ENCODE measurements around the gene CRTC1. TPM values are rescaled to one million over a fixed set of nuclear protein-coding genes. Genes with fewer than 3 reads are reported as not detected.

The CRTC1 gene
- total and polyA plus RNA-seq, 2 of the 13 experiments (the other 11 are each of a cell fraction or from before 2014, with no cell fraction given), result 2.0 to 2.7 TPM

- FAIRE-seq (no peak), DNase-seq (ENCODE audit: low spot score) (peak; percentile 82), ATAC-seq (peak; percentile 70)
- Histone ChIP-seq H3K9me3 (ENCODE audit: low read length) (no peaks in the 10 kb centered on the region), H3K79me2 (ENCODE audit: insufficient read depth, low read length) (peaks cover 48% of the 10 kb centered on the region), H4K20me1 (ENCODE audit: insufficient read depth, low read length) (peaks cover 38% of the 10 kb centered on the region), H3K27ac (ENCODE audit: extremely low read length, insufficient read depth, low read length) (peak within 1 kb of the TSS; percentile 75), H3K4me1 (ENCODE audit: insufficient read depth, low read length) (peaks cover 42% of the 10 kb centered on the region), H3K36me3 (replicated peaks in 1 of 2; ENCODE audit: control insufficient read depth in 1 of 2, insufficient read depth in 2 of 2, low read length in 2 of 2) (peaks cover 0 to 17% of the 10 kb centered on the region in 2 experiments; a peak in 3 of 5 replicates), H3K4me3 (replicated peaks in 1 of 3; ENCODE audit: insufficient read depth in 1 of 3, low read depth in 2 of 3, low read length in 3 of 3) (peak within 1 kb of the TSS; percentile 74 to 80 (median 80)), H3K27me3 (ENCODE audit: control insufficient read depth in 1 of 2, insufficient read depth in 2 of 2, low read length in 2 of 2) (peaks cover 0 to 1% of the 10 kb centered on the region in 2 experiments; a peak in 1 of 5 replicates), H2AFZ (ENCODE audit: low read length) (peak within 1 kb of the TSS; percentile 71), H3K4me2 (ENCODE audit: low read depth, low read length) (peak within 1 kb of the TSS; percentile 95), H3K9ac (ENCODE audit: insufficient read depth, low read depth, low read length) (peak within 1 kb of the TSS; percentile 96)
- WGBS (ENCODE audit: low lambda C conversion rate), result 6% methylated on average over 10 of the region's 96 CpGs
- intact Hi-C loops (cut with micrococcal nuclease; ENCODE audit: unreplicated experiment) (loop anchor here (5.0 kb wide), 1 partner anchor 34 kb away; no protein-coding TSS in a partner anchor), in situ Hi-C loops (cut with HindIII; ENCODE audit: extremely low pct_ligation_motif_present, low pct_unique_long_range_greater_than_20kb) (no loop called here)
- no TSS peak for BruUV-seq (replicated peaks)
- CTCF ChIA-PET (ENCODE audit: low intra/inter-chr PET ratio, low total read pairs), result no interaction called here
- POLR2A ChIA-PET, result interaction anchor here (0.8 to 2.4 kb wide), 9 partner anchors 9 to 273 kb away, joined by 3 to 23 read pairs (median 4); partner anchors contain the start of genes COMP, COPE and DDX49
- TF ChIP-seq MED1 (CRISPR knock-in tag; IDR thresholded peaks at IDR 0.05) (no peak), KMT2B (CRISPR knock-in tag; IDR thresholded peaks at IDR 0.05) (0 out of 2 replicates have a peak, but pooled peaks have one; percentile 17), MAZ (IDR thresholded peaks at IDR 0.05; ENCODE audit: borderline replicate concordance, low read depth, low read length) (no peak), MAZ (CRISPR knock-in tag; IDR thresholded peaks at IDR 0.05; ENCODE audit: low read depth) (peak; percentile 82), HOXA3 (CRISPR knock-in tag; IDR thresholded peaks at IDR 0.05) (peak; percentile 72; the same call in 1 of the 2 replicates), ZNF780A (CRISPR knock-in tag; IDR thresholded peaks at IDR 0.05) (no peak), ZNF776 (CRISPR knock-in tag; IDR thresholded peaks at IDR 0.05) (peak; percentile 88; the same call in 1 of the 2 replicates), KDM1A (CRISPR knock-in tag; IDR thresholded peaks at IDR 0.05) (peak; percentile 55; the same call in 1 of the 2 replicates), ELF3 (CRISPR knock-in tag; IDR thresholded peaks at IDR 0.05) (peak; percentile 55; the same call in 1 of the 2 replicates), KAT2B (IDR thresholded peaks at IDR 0.05; ENCODE audit: borderline replicate concordance, low read depth, low read length) (no peak), CHCHD3 (CRISPR knock-in tag; IDR thresholded peaks at IDR 0.05) (0 out of 2 replicates have a peak, but pooled peaks have one; percentile 58), PRDM10 (CRISPR knock-in tag; IDR thresholded peaks at IDR 0.05; ENCODE audit: low read depth) (no peak), MED8 (CRISPR knock-in tag; IDR thresholded peaks at IDR 0.05; ENCODE audit: insufficient replicate concordance) (peak; percentile 35), ZNF547 (CRISPR knock-in tag; IDR thresholded peaks at IDR 0.05) (peak; percentile 59), ZBTB2 (CRISPR knock-in tag; IDR thresholded peaks at IDR 0.05; ENCODE audit: low read depth) (peak; percentile 45; the same call in 1 of the 2 replicates), ZNF709 (CRISPR knock-in tag; IDR thresholded peaks at IDR 0.05) (peak; percentile 50; the same call in 1 of the 2 replicates)
- TF ChIP-seq, protein P1, sequence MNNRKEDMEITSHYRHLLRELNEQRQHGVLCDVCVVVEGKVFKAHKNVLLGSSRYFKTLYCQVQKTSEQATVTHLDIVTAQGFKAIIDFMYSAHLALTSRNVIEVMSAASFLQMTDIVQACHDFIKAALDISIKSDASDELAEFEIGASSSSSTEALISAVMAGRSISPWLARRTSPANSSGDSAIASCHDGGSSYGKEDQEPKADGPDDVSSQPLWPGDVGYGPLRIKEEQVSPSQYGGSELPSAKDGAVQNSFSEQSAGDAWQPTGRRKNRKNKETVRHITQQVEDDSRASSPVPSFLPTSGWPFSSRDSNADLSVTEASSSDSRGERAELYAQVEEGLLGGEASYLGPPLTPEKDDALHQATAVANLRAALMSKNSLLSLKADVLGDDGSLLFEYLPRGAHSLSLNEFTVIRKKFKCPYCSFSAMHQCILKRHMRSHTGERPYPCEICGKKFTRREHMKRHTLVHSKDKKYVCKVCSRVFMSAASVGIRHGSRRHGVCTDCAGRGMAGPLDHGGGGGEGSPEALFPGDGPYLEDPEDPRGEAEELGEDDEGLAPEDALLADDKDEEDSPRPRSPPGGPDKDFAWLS (CRISPR knock-in tag; IDR thresholded peaks at IDR 0.05; ENCODE audit: borderline replicate concordance), result no peak
These were observed 148.2 kb downstream of the CRTC1 start, which contains the start of gene UPF1 for GRCh38 chr19:18831524-18832305. Gene UPF1, plus strand, starts transcription at chr19:18831959. Its CDS starts 251 bp downstream, at chr19:18832210.

Data from HepG2 (cell line).